A549 (cell line): Measurements from ENCODE around the gene PPM1H. TPM values are rescaled to one million over a fixed set of nuclear protein-coding genes. Genes with fewer than 3 reads are reported as not detected.
A peak's percentile ranks its signal among the peaks of the same experiment; 100 is the strongest.

ENCODE experiments used
- ATAC-seq, 2 experiments: fragments of 200-7000 bp in 1 of 2; fragments of >200 bp in 1 of 2; cut with Nextera tagmentation in 1 of 2; cut with Tn5 transposase in 1 of 2; 3 replicates each; pipeline versions ENCODE4 v1.8.0 to v1.9.1; 2018 to 2020; ENCODE audit warnings: mild to moderate bottlenecking in 1 of 2, moderate library complexity in 1 of 2
- CTCF ChIA-PET: fragments of 300-600 bp; sonication (Branson Sonifier 250); formaldehyde crosslinking; extraction: SDS; loops from one replicate; lab custom pipeline; 2021; ENCODE audit warnings: antibody characterized with exemption, inconsistent platforms; lab: Yijun Ruan, JAX
- POLR2A ChIA-PET: fragments of 350-600 bp; formaldehyde crosslinking; extraction: SDS; loops from one replicate; lab custom pipeline; 2021; ENCODE audit warnings: antibody characterized with exemption, inconsistent platforms; lab: Yijun Ruan, JAX
- DNase-seq, 2 experiments: peaks; one replicate each; pipeline versions ENCODE4 v3.0.0 to v3.0.0-alpha.2; 2011 to 2016; ENCODE audit warnings: low read depth in 1 of 2, low spot score in 1 of 2
- FAIRE-seq: peaks from 2 replicates; lab custom pipeline; 2011; peaks lifted over from hg19 to GRCh38; lab: Jason Lieb, UNC
- H3K27ac ChIP-seq, 2 experiments: fragments of >200 bp; sonication (Bioruptor Twin); formaldehyde crosslinking; 3 replicates each; pipeline ENCODE4 v1.5.1; 2016 to 2017
- H3K4me1 ChIP-seq: fragments of >200 bp; sonication (Bioruptor Twin); formaldehyde crosslinking; 3 replicates; pipeline ENCODE4 v1.6.1; 2016
- H3K4me2 ChIP-seq: fragments of >200 bp; sonication (Bioruptor Twin); formaldehyde crosslinking; 3 replicates; pipeline ENCODE4 v1.6.1; 2016
- H3K4me3 ChIP-seq: fragments of >200 bp; sonication (Bioruptor Twin); formaldehyde crosslinking; 3 replicates; pipeline ENCODE4 v1.5.1; 2016
- H3K9me3 ChIP-seq: fragments of >200 bp; sonication (Bioruptor Twin); formaldehyde crosslinking; 3 replicates; pipeline ENCODE4 v1.6.1; 2016
- ATOH8 ChIP-seq: fragments of 250-450 bp; sonication (Bioruptor Pico); IDR thresholded peaks from 2 replicates; pipeline ENCODE4 v1.5.0; 2020; ENCODE audit warnings: low read depth, mild to moderate bottlenecking, moderate library complexity
- BHLHE40 ChIP-seq: IDR thresholded peaks from 2 replicates; pipeline ENCODE4 v1.6.1; 2012; ENCODE audit warnings: low read depth, low read length, inconsistent platforms
- CHD2 ChIP-seq: fragments of 150-350 bp; IDR thresholded peaks from 2 replicates; pipeline ENCODE4 v1.6.1; 2014; ENCODE audit warnings: low read length; ENCODE audit not compliant: partially characterized antibody
- EHF ChIP-seq: fragments of 250-450 bp; sonication (Bioruptor Pico); IDR thresholded peaks from 2 replicates; pipeline ENCODE4 v1.5.0; 2020; ENCODE audit warnings: mild to moderate bottlenecking
- ELK1 ChIP-seq: fragments of 150-350 bp; IDR thresholded peaks from 2 replicates; pipeline ENCODE4 v1.6.1; 2014; ENCODE audit warnings: low read depth, mild to moderate bottlenecking, low read length
- EP300 ChIP-seq, 2 experiments: fragments of >200 bp; sonication (Bioruptor Twin); formaldehyde crosslinking; IDR thresholded peaks; 2 replicates in 1 of 2; 3 replicates in 1 of 2; pipeline ENCODE4 v1.6.1; 2016 to 2017
- ESRRA ChIP-seq: fragments of 150-350 bp; IDR thresholded peaks from 2 replicates; pipeline ENCODE4 v1.6.1; 2014; ENCODE audit warnings: mild to moderate bottlenecking, low read length, borderline replicate concordance
- HDAC2 ChIP-seq: fragments of 200-600 bp; sonication (generic); IDR thresholded peaks from 2 replicates; pipeline ENCODE4 v1.6.1; 2016
- HMGXB4 ChIP-seq: fragments of 250-450 bp; sonication (Bioruptor Pico); IDR thresholded peaks from 2 replicates; pipeline ENCODE4 v1.5.0; 2021; ENCODE audit warnings: mild to moderate bottlenecking, moderate library complexity, borderline replicate concordance
- HOXA7 ChIP-seq: fragments of 250-450 bp; sonication (Bioruptor Pico); IDR thresholded peaks from 2 replicates; pipeline ENCODE4 v1.5.0; 2020; ENCODE audit warnings: mild to moderate bottlenecking, moderate library complexity
- JUN ChIP-seq, 2 experiments: fragments of >200 bp; sonication (Bioruptor Twin); formaldehyde crosslinking; IDR thresholded peaks; 2 replicates in 1 of 2; 3 replicates in 1 of 2; pipeline ENCODE4 v1.6.1; 2016 to 2017
- JUNB ChIP-seq: fragments of >200 bp; sonication (Bioruptor Twin); formaldehyde crosslinking; IDR thresholded peaks from 2 replicates; pipeline ENCODE4 v1.6.1; 2016
- MAFK ChIP-seq: fragments of 450-650 bp; IDR thresholded peaks from 2 replicates; pipeline ENCODE4 v1.6.1; 2014; ENCODE audit not compliant: partially characterized antibody
- MAZ ChIP-seq: fragments of 150-350 bp; IDR thresholded peaks from 2 replicates; pipeline ENCODE4 v1.6.1; 2014; ENCODE audit warnings: antibody characterized with exemption, low read depth, low read length, borderline replicate concordance
- MYC ChIP-seq: IDR thresholded peaks from 2 replicates; pipeline ENCODE4 v1.6.1; 2012; ENCODE audit warnings: mild to moderate bottlenecking, inconsistent platforms, low read length, improper control_type of control experiment, borderline replicate concordance
- NR3C1 ChIP-seq: fragments of >200 bp; sonication (Bioruptor Twin); formaldehyde crosslinking; IDR thresholded peaks from 3 replicates; pipeline ENCODE4 v1.6.1; 2017
- PHF8 ChIP-seq: fragments of 200-600 bp; sonication (generic); IDR thresholded peaks from 2 replicates; pipeline ENCODE4 v1.6.1; 2016; ENCODE audit warnings: low read depth, mild to moderate bottlenecking, antibody characterized with exemption, moderate library complexity, borderline replicate concordance
- POLR2AphosphoS2 ChIP-seq: conservative IDR thresholded peaks from 2 replicates; pipeline ENCODE4 v1.6.1; 2012; ENCODE audit warnings: low read length, improper control_type of control experiment, inconsistent platforms
- RARB ChIP-seq: fragments of 250-450 bp; sonication (Bioruptor Pico); IDR thresholded peaks from 2 replicates; pipeline ENCODE4 v1.8.0; 2021; ENCODE audit warnings: mild to moderate bottlenecking, moderate library complexity
- REST ChIP-seq: fragments of 200-600 bp; sonication (generic); IDR thresholded peaks from 2 replicates; pipeline ENCODE4 v1.6.1; 2016; ENCODE audit warnings: antibody characterized with exemption, mild to moderate bottlenecking, moderate library complexity
- TFCP2L1 ChIP-seq: fragments of 250-450 bp; sonication (Bioruptor Pico); IDR thresholded peaks from 2 replicates; pipeline ENCODE4 v1.5.0; 2021; ENCODE audit warnings: mild to moderate bottlenecking
- TP53 ChIP-seq: fragments of 250-450 bp; sonication (Bioruptor Pico); IDR thresholded peaks from 2 replicates; pipeline ENCODE4 v1.5.0; 2021; ENCODE audit warnings: mild to moderate bottlenecking, moderate library complexity
- USF2 ChIP-seq: fragments of 450-650 bp; IDR thresholded peaks from 2 replicates; pipeline ENCODE4 v1.6.1; 2014; ENCODE audit warnings: antibody characterized with exemption
- ZFP36 ChIP-seq: fragments of 450-650 bp; IDR thresholded peaks from 2 replicates; pipeline ENCODE4 v1.6.1; 2014; ENCODE audit warnings: borderline replicate concordance; ENCODE audit not compliant: partially characterized antibody
- WGBS: methylation state at CpG from one replicate; pipeline ENCODE4 v1.1.6; 2017; ENCODE audit errors: missing lambda C conversion rate; 5-methylcytosine and 5-hydroxymethylcytosine counted together
- polyA plus RNA-seq, 4 experiments: library from polyadenylated mRNA; depleted of rRNA in 3 of 4; stranded (reverse); fragments of >200 nt; fragmentation: RNase III in 1 of 4; extraction: RNeasy Plus Mini Kit Qiagen cat#74134 plus additional on column Dnase treatment in 1 of 4; gene quantifications; 2 replicates in 3 of 4; 3 replicates in 1 of 4; pipeline ENCODE4 v1.2.3, GENCODE V29; 2011 to 2017

The PPM1H gene
- polyA plus RNA-seq, 2 of the 4 experiments (the other 2 are of a cell fraction), result 7.8 TPM

- Histone ChIP-seq H3K4me1 (peaks cover 55% of the 10 kb centered on the region), H3K9me3 (no peaks in the 10 kb centered on the region), H3K4me2 (peak overlapping the region; percentile 72; the same call in 1 of the 3 replicates), H3K4me3 (no peak overlapping the region), H3K27ac (peak overlapping the region; percentile 77 to 86)
- FAIRE-seq (no peak), ATAC-seq (no peak), DNase-seq (no peak)
- TF ChIP-seq HDAC2 (no peak), HOXA7 (CRISPR knock-in tag) (no peak), ZFP36 (no peak), ATOH8 (CRISPR knock-in tag) (no peak), BHLHE40 (no peak), CHD2 (no peak), ESRRA (no peak), USF2 (no peak), EP300 (IDR thresholded peaks at IDR 0.05) (no peak), JUN (IDR thresholded peaks at IDR 0.05) (no peak), NR3C1 (no peak), ELK1 (no peak), RARB (CRISPR knock-in tag) (no peak), MAFK (no peak), JUNB (no peak)
- POLR2A ChIA-PET, result no interaction called here
- CTCF ChIA-PET, result interaction anchor here (0.8 to 0.9 kb wide), 3 partner anchors 18 to 49 kb away, joined by 3 to 4 read pairs (median 3); no protein-coding TSS in a partner anchor
- WGBS, result 81% methylated on average over 1 of the region's 1 CpG
Observed at GRCh38 chr12:62749586-62749985, 185.4 kb downstream of the PPM1H start.

GRCh38 chr12:62748941-62749468 is 185.9 kb downstream of the PPM1H start:
- FAIRE-seq (no peak), ATAC-seq (no peak), DNase-seq (no peak)
- WGBS, result 94% methylated on average over 4 of the region's 4 CpGs
- ChIA-PET POLR2A (no interaction called here), CTCF (interaction anchor here (0.8 to 1.0 kb wide), 4 partner anchors 17 to 49 kb away, joined by 3 to 4 read pairs (median 4); no protein-coding TSS in a partner anchor)
- H3K27ac ChIP-seq, result peak overlapping the region; percentile 77 to 86
- no peaks in the 10 kb centered on the region for H3K9me3 ChIP-seq
- peaks cover 55% of the 10 kb centered on the region for H3K4me1 ChIP-seq
- H3K4me3 ChIP-seq, result no peak overlapping the region
- TF ChIP-seq POLR2AphosphoS2, result no peak
- no peak for TF ChIP-seq REST
- no peak for TF ChIP-seq TFCP2L1 (CRISPR knock-in tag)
- TF ChIP-seq MAZ, result no peak
- no peak for TF ChIP-seq EHF (CRISPR knock-in tag)
- no peak for TF ChIP-seq JUNB
- TF ChIP-seq PHF8, result no peak
- TF ChIP-seq TP53 (CRISPR knock-in tag), result no peak
- TF ChIP-seq MYC, result no peak
- TF ChIP-seq HMGXB4 (CRISPR knock-in tag), result no peak
- H3K4me2 ChIP-seq, result no peak overlapping the region
